ENCODE data around the gene METTL17. TPM values are rescaled to one million over a fixed set of nuclear protein-coding genes. Genes with fewer than 3 reads are reported as not detected.

Gene METTL17
- total RNA-seq, 4 donors from 2014 or later: 53.6 to 74.6 (median 68.5) TPM

GRCh38 chr14:20986811-20987210 lies 3.0 kb upstream of the METTL17 start:
- no peak for DNase-seq

GRCh38 chr14:20988717-20989470 lies 886 bp upstream of the METTL17 start:
- H3K4me1 ChIP-seq: peaks cover 26 to 59% (median 29%) of the 10 kb centered on the region in 3 donors
- intact Hi-C loops (cut with DNase I): no loop called here
- peaks cover 0 to 26% (median 18%) of the 10 kb centered on the region in 3 donors for H3K36me3 ChIP-seq
- H3K9me3 ChIP-seq: no peaks in the 10 kb centered on the region
- H3K27me3 ChIP-seq: no peaks in the 10 kb centered on the region
- no peak for DNase-seq
- peak overlapping the region; percentile 77 to 92 (median 92) for H3K27ac ChIP-seq
- TF ChIP-seq POLR2A (IDR thresholded peaks at IDR 0.05) (no peak), CTCF (IDR thresholded peaks at IDR 0.05) (no peak)
- H3K4me3 ChIP-seq: peak overlapping the region; percentile 62 to 83 (median 77)
- WGBS, 2 donors: 78 to 90% methylated on average over 11 to 12 of the region's 15 CpGs

More at GRCh38 chr14:20986811-20987210, 3.0 kb upstream of the METTL17 start:
- Histone ChIP-seq H3K9me3 (no peaks in the 10 kb centered on the region), H3K36me3 (peaks cover 0 to 5% (median 0%) of the 10 kb centered on the region in 3 donors), H3K27me3 (no peaks in the 10 kb centered on the region), H3K27ac (peak overlapping the region; percentile 65 to 83 (median 73)), H3K4me3 (no peak overlapping the region), H3K4me1 (peaks cover 26 to 53% (median 27%) of the 10 kb centered on the region in 3 donors)
- 0 to 21% methylated on average over 1 to 2 of the region's 2 CpGs for WGBS, 2 donors
- intact Hi-C loops (cut with DNase I): no loop called here
- TF ChIP-seq POLR2A (IDR thresholded peaks at IDR 0.05) (no peak), CTCF (IDR thresholded peaks at IDR 0.05) (no peak)

GRCh38 chr14:20989471-20989786 lies 351 bp upstream of the METTL17 start:
- DNase-seq: no peak
- H3K4me3 ChIP-seq: peak overlapping the region; percentile 62 to 83 (median 77)
- H3K4me1 ChIP-seq: peaks cover 26 to 59% (median 29%) of the 10 kb centered on the region in 3 donors
- peak overlapping the region; percentile 77 to 92 (median 92) for H3K27ac ChIP-seq
- no peaks in the 10 kb centered on the region for H3K9me3 ChIP-seq
- intact Hi-C loops (cut with DNase I): no loop called here
- no peak for TF ChIP-seq POLR2A (IDR thresholded peaks at IDR 0.05)
- TF ChIP-seq CTCF (IDR thresholded peaks at IDR 0.05): no peak
- 0 to 1% methylated on average over 11 of the region's 11 CpGs for WGBS, 2 donors
- H3K27me3 ChIP-seq: no peaks in the 10 kb centered on the region
- peaks cover 0 to 31% (median 24%) of the 10 kb centered on the region in 3 donors for H3K36me3 ChIP-seq

- intact Hi-C loops (cut with DNase I): no loop called here
- no peaks in the 10 kb centered on the region for H3K9me3 ChIP-seq
- no peak overlapping the region for H3K4me3 ChIP-seq
- WGBS, 2 donors: 79% methylated on average over 9 of the region's 14 CpGs; no CpG with 5 or more reads in 1 of the 2 donors
- TF ChIP-seq POLR2A (IDR thresholded peaks at IDR 0.05) (no peak), CTCF (IDR thresholded peaks at IDR 0.05) (no peak)
- peak overlapping the region in 3 of 4 donors; percentile 22 to 89 (median 83) for H3K27ac ChIP-seq
- H3K27me3 ChIP-seq: no peaks in the 10 kb centered on the region
- peaks cover 8 to 60% (median 50%) of the 10 kb centered on the region in 3 donors for H3K36me3 ChIP-seq
- DNase-seq: no peak
- H3K4me1 ChIP-seq: peaks cover 9 to 69% (median 18%) of the 10 kb centered on the region in 3 donors
Measured at GRCh38 chr14:20996521-20996920, 6.7 kb downstream of the METTL17 start.

GRCh38 chr14:20997115-20997514 lies 7.3 kb downstream of the METTL17 start:
- peak overlapping the region in 3 of 4 donors; percentile 71 to 89 (median 83) for H3K27ac ChIP-seq
- H3K4me3 ChIP-seq: peak overlapping the region in 1 of 4 donors; percentile 32
- peaks cover 8 to 54% (median 47%) of the 10 kb centered on the region in 3 donors for H3K36me3 ChIP-seq
- H3K9me3 ChIP-seq: no peaks in the 10 kb centered on the region
- intact Hi-C loops (cut with DNase I): no loop called here
- TF ChIP-seq CTCF (IDR thresholded peaks at IDR 0.05) (no peak), POLR2A (IDR thresholded peaks at IDR 0.05) (no peak)
- 37 to 47% methylated on average over 4 of the region's 4 CpGs for WGBS, 2 donors
- DNase-seq: no peak
- no peaks in the 10 kb centered on the region for H3K27me3 ChIP-seq
- H3K4me1 ChIP-seq: peaks cover 9 to 64% (median 14%) of the 10 kb centered on the region in 3 donors
